Measurements from ENCODE around the gene TCEA3. TPM values are rescaled to one million over a fixed set of nuclear protein-coding genes. Genes with fewer than 3 reads are reported as not detected.

The TCEA3 gene
- total RNA-seq, 1 donor from 2014 or later, result 9.7 TPM

GRCh38 chr1:23343221-23344110, 81.1 kb downstream of the TCEA3 start:
- DNase-seq (ENCODE audit: low spot score), result peak; percentile 56
- H3K4me3 Mint-ChIP-seq (ENCODE audit: unreplicated experiment), result peak overlapping the region; percentile 84
- no peaks in the 10 kb centered on the region for H3K9me3 Mint-ChIP-seq (ENCODE audit: unreplicated experiment)
- H3K27me3 Mint-ChIP-seq (ENCODE audit: unreplicated experiment), result no peaks in the 10 kb centered on the region
- peak overlapping the region; percentile 93 for H3K27ac Mint-ChIP-seq (ENCODE audit: unreplicated experiment)
- H3K4me1 Mint-ChIP-seq (ENCODE audit: unreplicated experiment), result peaks cover 28% of the 10 kb centered on the region
- no peaks in the 10 kb centered on the region for H3K36me3 Mint-ChIP-seq (ENCODE audit: low read depth, unreplicated experiment)
- no peak for TF ChIP-seq CTCF (IDR thresholded peaks at IDR 0.05; ENCODE audit: unreplicated experiment)

GRCh38 chr1:23341931-23342692, 82.4 kb downstream of the TCEA3 start:
- Mint-ChIP-seq H3K27ac (ENCODE audit: unreplicated experiment) (peak overlapping the region; percentile 22), H3K36me3 (ENCODE audit: low read depth, unreplicated experiment) (peaks cover 5% of the 10 kb centered on the region), H3K4me3 (ENCODE audit: unreplicated experiment) (peak overlapping the region; percentile 84), H3K4me1 (ENCODE audit: unreplicated experiment) (peaks cover 28% of the 10 kb centered on the region), H3K9me3 (ENCODE audit: unreplicated experiment) (no peaks in the 10 kb centered on the region), H3K27me3 (ENCODE audit: unreplicated experiment) (no peaks in the 10 kb centered on the region)
- TF ChIP-seq CTCF (IDR thresholded peaks at IDR 0.05; ENCODE audit: unreplicated experiment), result no peak
- no peak for DNase-seq (ENCODE audit: low spot score)

GRCh38 chr1:23339632-23340031, 84.9 kb downstream of the TCEA3 start:
- Mint-ChIP-seq H3K36me3 (ENCODE audit: low read depth, unreplicated experiment) (peaks cover 14% of the 10 kb centered on the region), H3K4me1 (ENCODE audit: unreplicated experiment) (peaks cover 25% of the 10 kb centered on the region), H3K27ac (ENCODE audit: unreplicated experiment) (no peak overlapping the region), H3K9me3 (ENCODE audit: unreplicated experiment) (no peaks in the 10 kb centered on the region), H3K27me3 (ENCODE audit: unreplicated experiment) (no peaks in the 10 kb centered on the region), H3K4me3 (ENCODE audit: unreplicated experiment) (no peak overlapping the region)
- TF ChIP-seq CTCF (IDR thresholded peaks at IDR 0.05; ENCODE audit: unreplicated experiment), result no peak
- no peak for DNase-seq (ENCODE audit: low spot score)

GRCh38 chr1:23337869-23338268, 86.7 kb downstream of the TCEA3 start:
- H3K36me3 Mint-ChIP-seq (ENCODE audit: low read depth, unreplicated experiment), result peaks cover 21% of the 10 kb centered on the region
- no peaks in the 10 kb centered on the region for H3K27me3 Mint-ChIP-seq (ENCODE audit: unreplicated experiment)
- H3K4me1 Mint-ChIP-seq (ENCODE audit: unreplicated experiment), result peaks cover 25% of the 10 kb centered on the region
- H3K4me3 Mint-ChIP-seq (ENCODE audit: unreplicated experiment), result no peak overlapping the region
- peak overlapping the region; percentile 34 for H3K27ac Mint-ChIP-seq (ENCODE audit: unreplicated experiment)
- TF ChIP-seq CTCF (IDR thresholded peaks at IDR 0.05; ENCODE audit: unreplicated experiment), result no peak
- DNase-seq (ENCODE audit: low spot score), result no peak
- H3K9me3 Mint-ChIP-seq (ENCODE audit: unreplicated experiment), result no peaks in the 10 kb centered on the region

Measured in endothelial cell (in vitro differentiated cells).